Measurements from ENCODE around the gene XPC.
"Not testable (repeated sequence)": the region's sequence is repeated elsewhere in the genome, so short reads cannot be mapped to it uniquely, and the experiment has no call there.

The XPC gene

GRCh38 chr3:14118400-14119381 is 59.7 kb downstream of the XPC start:
- no peak for DNase-seq (ENCODE audit: extremely low read depth, low read depth)
- H3K4me3 ChIP-seq (replicated peaks; ENCODE audit: low read depth, low read length): no peak overlapping the region
- TF ChIP-seq CTCF (IDR thresholded peaks at IDR 0.05; ENCODE audit: low read depth, low read length, missing control alignments): no peak

GRCh38 chr3:14117468-14118399 is 60.7 kb downstream of the XPC start:
- no peak for TF ChIP-seq CTCF (IDR thresholded peaks at IDR 0.05; ENCODE audit: low read depth, low read length, missing control alignments)
- DNase-seq (ENCODE audit: extremely low read depth, low read depth): no peak
- no peak overlapping the region for H3K4me3 ChIP-seq (replicated peaks; ENCODE audit: low read depth, low read length)

- no peak overlapping the region for H3K4me3 ChIP-seq (replicated peaks; ENCODE audit: low read depth, low read length)
- DNase-seq (ENCODE audit: extremely low read depth, low read depth): no peak
- TF ChIP-seq CTCF (IDR thresholded peaks at IDR 0.05; ENCODE audit: low read depth, low read length, missing control alignments): peak; percentile 20
Measured at GRCh38 chr3:14113965-14114635, 64.3 kb downstream of the XPC start.

- no peak overlapping the region for H3K4me3 ChIP-seq (replicated peaks; ENCODE audit: low read depth, low read length)
- no peak for TF ChIP-seq CTCF (IDR thresholded peaks at IDR 0.05; ENCODE audit: low read depth, low read length, missing control alignments)
- no peak for DNase-seq (ENCODE audit: extremely low read depth, low read depth)
Measured at GRCh38 chr3:14110699-14111098, 67.7 kb downstream of the XPC start.

GRCh38 chr3:14109821-14110220 is 68.6 kb downstream of the XPC start:
- DNase-seq (ENCODE audit: extremely low read depth, low read depth); H3K4me3 ChIP-seq (replicated peaks; ENCODE audit: low read depth, low read length): not testable (repeated sequence)

- no peak for DNase-seq (ENCODE audit: extremely low read depth, low read depth)
- H3K4me3 ChIP-seq (replicated peaks; ENCODE audit: low read depth, low read length): no peak overlapping the region
- TF ChIP-seq CTCF (IDR thresholded peaks at IDR 0.05; ENCODE audit: low read depth, low read length, missing control alignments): no peak
Measured at GRCh38 chr3:14097616-14098391, 80.6 kb downstream of the XPC start.
